ENCODE results near the gene SLC44A3.
A peak's percentile ranks its signal among the peaks of the same experiment; 100 is the strongest.

The SLC44A3 gene

GRCh38 chr1:94806441-94806871 lies 13.7 kb upstream of the SLC44A3 start:
- no peaks in the 10 kb centered on the region for H3K9me3 ChIP-seq (ENCODE audit: low read length)
- no peak overlapping the region for H3K4me3 ChIP-seq (ENCODE audit: low read length)
- peaks cover 25% of the 10 kb centered on the region for H3K4me1 ChIP-seq (ENCODE audit: insufficient read depth, low read length)
- no peaks in the 10 kb centered on the region for H3K27me3 ChIP-seq (ENCODE audit: insufficient read depth, low read length)
- no peak overlapping the region for H2AFZ ChIP-seq (ENCODE audit: low read depth, low read length)
- no peaks in the 10 kb centered on the region for H3K36me3 ChIP-seq (ENCODE audit: insufficient read depth, low read length)

DNA sequence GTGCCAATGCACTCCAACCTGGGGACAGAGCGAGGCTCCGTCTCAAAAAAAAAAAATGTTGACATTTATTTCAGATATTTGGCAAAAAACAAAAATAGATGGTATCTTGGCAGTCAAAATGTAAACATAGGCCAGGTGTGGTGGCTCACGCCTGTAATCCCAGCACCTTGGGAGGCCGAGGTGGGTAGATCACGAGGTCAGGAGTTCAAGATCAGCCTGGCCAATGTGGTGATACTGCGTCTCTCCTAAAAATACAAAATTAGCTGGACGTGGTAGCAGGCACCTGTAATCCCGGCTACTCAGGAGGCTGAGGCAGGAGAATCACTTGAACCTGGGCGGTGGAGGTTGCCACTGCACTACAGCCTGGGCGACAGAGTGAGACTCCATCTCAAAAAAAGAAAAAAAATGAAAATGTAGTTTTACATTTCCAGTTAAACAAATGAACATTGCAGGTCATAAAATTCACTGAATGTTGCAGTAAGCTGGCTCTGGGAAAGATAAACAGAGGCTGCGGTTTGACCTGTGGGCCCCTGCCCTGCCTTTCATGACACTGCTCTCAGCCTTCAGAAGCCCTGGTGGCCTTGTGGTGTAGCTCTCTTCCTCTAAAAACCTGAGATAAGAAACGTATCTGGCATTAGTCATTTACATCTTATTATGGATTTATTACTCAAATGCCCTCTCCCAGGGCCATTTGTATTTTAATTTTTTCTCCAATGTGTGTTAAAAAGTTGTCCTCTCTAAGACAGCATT lies 12.2 kb upstream of the SLC44A3 start:
- H3K36me3 ChIP-seq (ENCODE audit: insufficient read depth, low read length): no peaks in the 10 kb centered on the region
- peaks cover 9% of the 10 kb centered on the region for H3K9me3 ChIP-seq (ENCODE audit: low read length)
- H3K4me1 ChIP-seq (ENCODE audit: insufficient read depth, low read length): peaks cover 13% of the 10 kb centered on the region
- H3K4me3 ChIP-seq (ENCODE audit: low read length): no peak overlapping the region
- H2AFZ ChIP-seq (ENCODE audit: low read depth, low read length): no peak overlapping the region
- H3K27me3 ChIP-seq (ENCODE audit: insufficient read depth, low read length): peaks cover 2% of the 10 kb centered on the region

DNA sequence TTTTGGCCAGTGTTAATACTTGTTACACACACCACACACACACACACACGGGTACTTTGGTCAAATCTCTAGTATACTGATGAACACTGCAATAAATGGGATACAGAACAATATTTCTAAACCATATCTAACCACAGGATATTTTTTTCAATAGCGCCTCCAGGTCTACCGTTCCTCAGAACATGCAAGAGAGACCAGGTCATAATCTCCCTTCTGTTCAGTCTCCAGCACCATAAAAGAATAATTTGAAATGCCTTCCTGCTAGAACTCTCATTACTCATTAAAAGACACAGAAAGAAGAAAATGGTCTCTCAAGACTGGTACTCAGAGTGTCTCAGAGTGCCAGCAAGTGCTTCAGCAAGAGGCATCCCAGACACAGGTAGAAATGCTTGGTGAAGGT lies 11.5 kb upstream of the SLC44A3 start:
- no peak overlapping the region for H2AFZ ChIP-seq (ENCODE audit: low read depth, low read length)
- peaks cover 6% of the 10 kb centered on the region for H3K4me1 ChIP-seq (ENCODE audit: insufficient read depth, low read length)
- peaks cover 2% of the 10 kb centered on the region for H3K27me3 ChIP-seq (ENCODE audit: insufficient read depth, low read length)
- H3K36me3 ChIP-seq (ENCODE audit: insufficient read depth, low read length): no peaks in the 10 kb centered on the region
- no peak overlapping the region for H3K4me3 ChIP-seq (ENCODE audit: low read length)
- peaks cover 11% of the 10 kb centered on the region for H3K9me3 ChIP-seq (ENCODE audit: low read length)

DNA sequence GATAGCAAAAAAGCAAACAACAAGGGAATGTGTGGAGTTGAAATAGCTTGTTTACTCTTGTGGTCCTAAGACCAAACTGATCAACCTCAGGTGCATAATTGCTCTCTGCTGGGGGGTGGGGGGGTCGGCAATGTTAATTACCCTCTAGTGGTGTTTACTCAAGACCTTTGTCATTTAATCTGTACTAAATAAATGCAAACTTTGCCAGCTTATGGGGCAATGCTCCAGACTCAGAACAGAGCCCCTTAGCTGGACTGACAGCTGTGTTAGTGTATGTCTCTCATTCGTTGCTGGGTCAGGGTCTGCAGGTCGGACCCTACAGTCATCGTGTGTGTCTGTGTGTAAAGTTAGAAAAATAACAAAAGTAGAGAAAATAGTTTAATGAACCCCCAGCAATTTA lies 7.2 kb upstream of the SLC44A3 start:
- H3K36me3 ChIP-seq (ENCODE audit: insufficient read depth, low read length): no peaks in the 10 kb centered on the region
- no peaks in the 10 kb centered on the region for H3K4me1 ChIP-seq (ENCODE audit: insufficient read depth, low read length)
- H3K27me3 ChIP-seq (ENCODE audit: insufficient read depth, low read length): peaks cover 2% of the 10 kb centered on the region
- H3K9me3 ChIP-seq (ENCODE audit: low read length): peaks cover 11% of the 10 kb centered on the region
- H2AFZ ChIP-seq (ENCODE audit: low read depth, low read length): no peak overlapping the region
- H3K4me3 ChIP-seq (ENCODE audit: low read length): no peak overlapping the region

GRCh38 chr1:94816030-94816429 lies 4.1 kb upstream of the SLC44A3 start:
- H3K9me3 ChIP-seq (ENCODE audit: low read length): peaks cover 11% of the 10 kb centered on the region

DNA sequence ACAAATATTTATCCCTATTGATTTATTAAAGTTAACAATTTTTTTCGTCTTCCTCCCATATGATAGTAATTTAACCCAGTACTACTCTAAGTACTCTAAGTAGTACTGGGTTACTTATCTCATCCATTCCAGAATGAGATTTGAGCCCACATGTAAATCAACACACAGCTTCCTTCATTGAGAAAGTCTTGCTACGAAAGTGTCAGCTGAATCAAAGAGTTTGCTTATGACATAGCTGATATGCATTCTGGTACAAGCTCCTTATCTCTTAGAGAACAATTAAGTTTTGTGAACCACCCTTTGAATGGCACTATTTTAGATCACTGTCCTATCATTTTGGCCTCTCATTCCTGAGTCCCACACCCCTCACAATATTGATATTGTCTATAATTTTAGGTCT lies 2.4 kb upstream of the SLC44A3 start:
- Histone ChIP-seq H3K9me3 (ENCODE audit: low read length) (peaks cover 4% of the 10 kb centered on the region), H2AFZ (ENCODE audit: low read depth, low read length) (no peak overlapping the region), H3K36me3 (ENCODE audit: insufficient read depth, low read length) (no peaks in the 10 kb centered on the region), H3K4me3 (ENCODE audit: low read length) (no peak overlapping the region), H3K4me1 (ENCODE audit: insufficient read depth, low read length) (peaks cover 22% of the 10 kb centered on the region), H3K27me3 (ENCODE audit: insufficient read depth, low read length) (no peaks in the 10 kb centered on the region)

More at GRCh38 chr1:94816030-94816429, 4.1 kb upstream of the SLC44A3 start:
- no peak overlapping the region for H2AFZ ChIP-seq (ENCODE audit: low read depth, low read length)
- peaks cover 7% of the 10 kb centered on the region for H3K4me1 ChIP-seq (ENCODE audit: insufficient read depth, low read length)
- no peaks in the 10 kb centered on the region for H3K36me3 ChIP-seq (ENCODE audit: insufficient read depth, low read length)
- no peak overlapping the region for H3K4me3 ChIP-seq (ENCODE audit: low read length)
- peaks cover 2% of the 10 kb centered on the region for H3K27me3 ChIP-seq (ENCODE audit: insufficient read depth, low read length)

- no peaks in the 10 kb centered on the region for H3K27me3 ChIP-seq (ENCODE audit: insufficient read depth, low read length)
- H3K4me3 ChIP-seq (ENCODE audit: low read length): peak overlapping the region; percentile 57
- H3K9me3 ChIP-seq (ENCODE audit: low read length): no peaks in the 10 kb centered on the region
- H3K4me1 ChIP-seq (ENCODE audit: insufficient read depth, low read length): peaks cover 22% of the 10 kb centered on the region
- H2AFZ ChIP-seq (ENCODE audit: low read depth, low read length): peak overlapping the region; percentile 79
- H3K36me3 ChIP-seq (ENCODE audit: insufficient read depth, low read length): no peaks in the 10 kb centered on the region
Measured at GRCh38 chr1:94819238-94819944, 766 bp upstream of the SLC44A3 start.

GRCh38 chr1:94820936-94821335 lies 779 bp downstream of the SLC44A3 start:
- H3K27me3 ChIP-seq (ENCODE audit: insufficient read depth, low read length): no peaks in the 10 kb centered on the region
- H3K9me3 ChIP-seq (ENCODE audit: low read length): no peaks in the 10 kb centered on the region
- H3K36me3 ChIP-seq (ENCODE audit: insufficient read depth, low read length): no peaks in the 10 kb centered on the region
- H3K4me3 ChIP-seq (ENCODE audit: low read length): peak overlapping the region; percentile 57
- H3K4me1 ChIP-seq (ENCODE audit: insufficient read depth, low read length): peaks cover 22% of the 10 kb centered on the region
- H2AFZ ChIP-seq (ENCODE audit: low read depth, low read length): no peak overlapping the region

DNA sequence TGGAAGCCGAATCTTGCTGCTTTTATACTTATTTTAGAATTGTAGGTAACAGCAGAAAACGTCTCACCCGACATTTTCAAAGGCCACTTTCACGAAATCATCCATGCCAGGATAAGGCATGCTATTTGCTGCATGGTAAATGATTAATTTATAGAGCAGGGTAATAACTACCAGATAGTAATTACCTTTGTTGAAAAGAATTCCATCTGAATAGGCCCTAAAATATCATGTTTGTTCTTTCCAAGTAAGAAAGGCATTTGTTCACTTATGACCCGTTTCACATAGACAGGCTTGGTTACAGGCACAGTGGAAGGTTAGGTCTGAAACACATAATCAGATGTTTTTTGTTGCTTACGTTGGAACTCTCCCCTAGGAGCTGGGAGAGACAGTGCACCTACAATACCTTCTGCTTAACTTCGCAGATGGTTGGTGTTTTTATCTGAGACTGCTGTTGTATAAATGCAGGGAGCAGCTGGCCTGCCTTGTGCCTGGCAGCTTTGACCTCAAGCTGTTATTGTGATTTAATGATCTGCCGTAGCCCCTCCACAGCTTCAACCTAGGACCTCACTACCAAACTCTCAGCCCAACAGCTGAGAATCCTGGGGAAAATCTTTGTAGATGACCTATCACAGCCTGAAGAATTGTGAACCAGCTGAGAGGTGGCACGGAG lies 1.6 kb downstream of the SLC44A3 start:
- Histone ChIP-seq H3K9me3 (ENCODE audit: low read length) (no peaks in the 10 kb centered on the region), H3K4me3 (ENCODE audit: low read length) (no peak overlapping the region), H3K36me3 (ENCODE audit: insufficient read depth, low read length) (no peaks in the 10 kb centered on the region), H3K27me3 (ENCODE audit: insufficient read depth, low read length) (no peaks in the 10 kb centered on the region), H3K4me1 (ENCODE audit: insufficient read depth, low read length) (peaks cover 22% of the 10 kb centered on the region), H2AFZ (ENCODE audit: low read depth, low read length) (peak overlapping the region; percentile 4)

GRCh38 chr1:94823116-94823515 lies 3.0 kb downstream of the SLC44A3 start:
- no peaks in the 10 kb centered on the region for H3K9me3 ChIP-seq (ENCODE audit: low read length)
- peaks cover 22% of the 10 kb centered on the region for H3K4me1 ChIP-seq (ENCODE audit: insufficient read depth, low read length)
- no peaks in the 10 kb centered on the region for H3K27me3 ChIP-seq (ENCODE audit: insufficient read depth, low read length)
- H3K36me3 ChIP-seq (ENCODE audit: insufficient read depth, low read length): peaks cover under 1% of the 10 kb centered on the region
- H3K4me3 ChIP-seq (ENCODE audit: low read length): no peak overlapping the region
- no peak overlapping the region for H2AFZ ChIP-seq (ENCODE audit: low read depth, low read length)

GRCh38 chr1:94825936-94826335 lies 5.8 kb downstream of the SLC44A3 start:
- H3K27me3 ChIP-seq (ENCODE audit: insufficient read depth, low read length): no peaks in the 10 kb centered on the region
- no peaks in the 10 kb centered on the region for H3K9me3 ChIP-seq (ENCODE audit: low read length)
- H3K4me3 ChIP-seq (ENCODE audit: low read length): no peak overlapping the region
- peaks cover 6% of the 10 kb centered on the region for H3K36me3 ChIP-seq (ENCODE audit: insufficient read depth, low read length)
- H3K4me1 ChIP-seq (ENCODE audit: insufficient read depth, low read length): peaks cover 15% of the 10 kb centered on the region
- no peak overlapping the region for H2AFZ ChIP-seq (ENCODE audit: low read depth, low read length)

DNA sequence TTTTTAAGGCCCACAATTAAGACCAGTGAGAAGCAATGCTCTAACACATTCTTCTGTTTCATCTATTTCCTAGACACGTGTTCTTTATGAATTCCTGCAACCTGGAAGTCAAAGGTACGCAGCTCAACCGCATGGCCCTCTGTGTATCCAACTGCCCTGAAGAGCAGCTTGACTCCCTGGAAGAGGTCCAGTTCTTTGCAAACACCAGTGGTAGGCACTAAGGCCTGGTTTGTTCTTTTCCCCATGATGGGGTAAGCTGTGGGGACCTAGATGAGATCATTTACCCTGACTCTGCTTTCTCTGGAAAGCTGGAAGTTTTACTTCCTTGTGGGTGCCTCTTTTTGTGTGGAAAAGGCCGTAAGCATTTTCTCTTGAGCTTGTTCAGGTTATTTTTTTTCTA lies 7.3 kb downstream of the SLC44A3 start:
- Histone ChIP-seq H3K9me3 (ENCODE audit: low read length) (no peaks in the 10 kb centered on the region), H3K36me3 (ENCODE audit: insufficient read depth, low read length) (peaks cover 6% of the 10 kb centered on the region), H3K4me3 (ENCODE audit: low read length) (no peak overlapping the region), H3K4me1 (ENCODE audit: insufficient read depth, low read length) (peaks cover under 1% of the 10 kb centered on the region), H2AFZ (ENCODE audit: low read depth, low read length) (no peak overlapping the region), H3K27me3 (ENCODE audit: insufficient read depth, low read length) (no peaks in the 10 kb centered on the region)

DNA sequence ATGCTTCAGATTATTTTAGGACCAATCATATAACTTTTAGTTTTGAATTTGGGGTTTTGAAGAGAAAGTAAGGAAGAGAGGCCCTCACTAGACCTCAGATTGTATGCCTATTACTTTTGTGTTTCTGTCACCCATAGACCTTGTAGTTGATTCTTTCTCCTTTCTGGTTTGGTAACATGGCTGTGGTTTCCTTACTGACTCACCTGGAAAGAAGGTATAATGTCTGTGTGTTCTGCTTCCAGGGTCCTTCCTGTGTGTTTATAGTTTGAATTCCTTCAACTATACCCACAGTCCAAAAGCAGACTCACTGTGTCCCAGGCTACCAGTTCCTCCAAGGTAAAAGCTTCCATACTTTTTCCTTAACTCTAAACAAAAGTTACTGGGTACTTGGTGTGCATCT lies 8.1 kb downstream of the SLC44A3 start:
- Histone ChIP-seq H2AFZ (ENCODE audit: low read depth, low read length) (no peak overlapping the region), H3K4me3 (ENCODE audit: low read length) (no peak overlapping the region), H3K36me3 (ENCODE audit: insufficient read depth, low read length) (peaks cover 6% of the 10 kb centered on the region), H3K4me1 (ENCODE audit: insufficient read depth, low read length) (no peaks in the 10 kb centered on the region), H3K27me3 (ENCODE audit: insufficient read depth, low read length) (no peaks in the 10 kb centered on the region), H3K9me3 (ENCODE audit: low read length) (no peaks in the 10 kb centered on the region)
